GM23338 (cell line): ENCODE results near the gene NEUROG3. TPM values are rescaled to one million over a fixed set of nuclear protein-coding genes. Genes with fewer than 3 reads are reported as not detected.

ENCODE experiments used
- ATAC-seq: fragments of 200-7000 bp; cut with Tn5 transposase; 3 replicates; pipeline ENCODE4 v1.9.1; 2020
- DNase-seq: peaks from one replicate; pipeline ENCODE4 v3.0.0-alpha.2; 2015; ENCODE audit warnings: low spot score
- H2AFZ ChIP-seq: fragments of 200-600 bp; sonication (generic); 2 replicates; pipeline ENCODE4 v1.8.0; 2016; ENCODE audit warnings: antibody characterized with exemption, mild to moderate bottlenecking, moderate library complexity
- H3F3A ChIP-seq: fragments of 200-600 bp; sonication (generic); replicated peaks from 2 replicates; pipeline ENCODE4 v1.8.0; 2017; ENCODE audit warnings: antibody characterized with exemption, mixed run types, low read depth
- H3K27ac ChIP-seq: fragments of 200-600 bp; sonication (generic); 2 replicates; pipeline ENCODE4 v1.6.1; 2016; ENCODE audit warnings: low read depth
- H3K27me3 ChIP-seq: fragments of 200-600 bp; sonication (generic); 2 replicates; pipeline ENCODE4 v1.8.0; 2016; ENCODE audit warnings: mild to moderate bottlenecking, mixed run types, moderate library complexity; ENCODE audit not compliant: insufficient read depth
- H3K36me3 ChIP-seq: fragments of 200-600 bp; sonication (generic); 2 replicates; pipeline ENCODE4 v1.8.0; 2016; ENCODE audit warnings: mild to moderate bottlenecking; ENCODE audit not compliant: insufficient read depth
- H3K4me1 ChIP-seq: fragments of 200-600 bp; sonication (generic); 2 replicates; pipeline ENCODE4 v1.8.0; 2016; ENCODE audit warnings: mild to moderate bottlenecking, moderate library complexity; ENCODE audit not compliant: insufficient read depth
- H3K4me2 ChIP-seq: fragments of 200-600 bp; sonication (generic); 2 replicates; pipeline ENCODE4 v1.7.1; 2017; ENCODE audit warnings: mixed run types
- H3K4me3 ChIP-seq: fragments of 200-600 bp; sonication (generic); 2 replicates; pipeline ENCODE4 v1.6.1; 2016; ENCODE audit warnings: mixed run types
- H3K79me2 ChIP-seq: fragments of 200-600 bp; sonication (generic); replicated peaks from 2 replicates; pipeline ENCODE4 v1.8.0; 2017; ENCODE audit warnings: mild to moderate bottlenecking; ENCODE audit not compliant: insufficient read depth
- H3K9me2 ChIP-seq: fragments of 200-600 bp; sonication (generic); 2 replicates; pipeline ENCODE4 v1.8.0; 2017; ENCODE audit not compliant: insufficient read depth
- H4K20me1 ChIP-seq: fragments of 200-600 bp; sonication (generic); replicated peaks from 2 replicates; pipeline ENCODE4 v1.8.0; 2017; ENCODE audit warnings: mild to moderate bottlenecking; ENCODE audit not compliant: insufficient read depth
- H3K27ac Mint-ChIP-seq: 2 replicates; pipeline ENCODE4 v1.8.0; 2020; ENCODE audit warnings: inconsistent platforms, mild to moderate bottlenecking, moderate library complexity, mixed read lengths
- H3K27me3 Mint-ChIP-seq: 3 replicates; pipeline ENCODE4 v1.8.0; 2022; ENCODE audit warnings: low read depth, mild to moderate bottlenecking, moderate library complexity, mixed read lengths, inconsistent platforms; ENCODE audit not compliant: insufficient read depth, poor library complexity
- H3K36me3 Mint-ChIP-seq: 3 replicates; pipeline ENCODE4 v1.8.0; 2021; ENCODE audit warnings: low read depth, mild to moderate bottlenecking, inconsistent platforms, moderate library complexity, mixed read lengths
- H3K4me1 Mint-ChIP-seq: 3 replicates; pipeline ENCODE4 v1.8.0; 2020; ENCODE audit warnings: mild to moderate bottlenecking, inconsistent platforms, mixed read lengths
- H3K4me3 Mint-ChIP-seq: 3 replicates; pipeline ENCODE4 v1.8.0; 2021; ENCODE audit warnings: moderate library complexity, mild to moderate bottlenecking, inconsistent platforms, mixed read lengths
- H3K9me3 Mint-ChIP-seq: 3 replicates; pipeline ENCODE4 v1.8.0; 2020; ENCODE audit warnings: moderate library complexity, mild to moderate bottlenecking, inconsistent platforms, mixed read lengths
- CREB1 ChIP-seq: fragments of 250-450 bp; sonication (Bioruptor Pico); IDR thresholded peaks from 2 replicates; pipeline ENCODE4 v1.5.0; 2020; ENCODE audit warnings: low read depth, mild to moderate bottlenecking, moderate library complexity
- ETS1 ChIP-seq: IDR thresholded peaks from 2 replicates; pipeline ENCODE4 v1.6.1; 2016; ENCODE audit warnings: antibody characterized with exemption
- EZH2 ChIP-seq: fragments of 200-600 bp; sonication (generic); IDR thresholded peaks from one replicate; pipeline ENCODE4 v1.8.0; 2017; ENCODE audit warnings: antibody characterized with exemption, mild to moderate bottlenecking, low read depth; ENCODE audit not compliant: unreplicated experiment
- JUNB ChIP-seq: IDR thresholded peaks from one replicate; pipeline ENCODE4 v1.6.1; 2016; ENCODE audit warnings: antibody characterized with exemption; ENCODE audit not compliant: unreplicated experiment
- NANOG ChIP-seq: IDR thresholded peaks from 2 replicates; pipeline ENCODE4 v1.6.1; 2016; ENCODE audit warnings: antibody characterized with exemption, borderline replicate concordance
- POLR2AphosphoS5 ChIP-seq: IDR thresholded peaks from 2 replicates; pipeline ENCODE4 v1.6.1; 2016; ENCODE audit warnings: antibody characterized with exemption, low read depth
- REST ChIP-seq: IDR thresholded peaks from one replicate; pipeline ENCODE4 v1.6.1; 2018; ENCODE audit warnings: antibody characterized with exemption; ENCODE audit not compliant: unreplicated experiment
- STAT1 ChIP-seq: IDR thresholded peaks from one replicate; pipeline ENCODE4 v1.6.1; 2016; ENCODE audit warnings: antibody characterized with exemption; ENCODE audit not compliant: unreplicated experiment
- ZNF114 ChIP-seq: fragments of 250-450 bp; sonication (Bioruptor Pico); IDR thresholded peaks from 2 replicates; pipeline ENCODE4 v1.5.0; 2020; ENCODE audit warnings: mild to moderate bottlenecking, moderate library complexity
- ZNF331 ChIP-seq: fragments of 250-450 bp; sonication (Bioruptor Pico); IDR thresholded peaks from 2 replicates; pipeline ENCODE4 v1.5.0; 2020; ENCODE audit warnings: low read depth, mild to moderate bottlenecking, moderate library complexity
- ZNF462 ChIP-seq: fragments of 250-450 bp; sonication (Bioruptor Pico); IDR thresholded peaks from 2 replicates; pipeline ENCODE4 v1.5.0; 2020; ENCODE audit warnings: mild to moderate bottlenecking, moderate library complexity
- polyA plus RNA-seq: library from polyadenylated mRNA; unstranded; fragments of >200 nt; fragmentation: Nextera tagmentation; extraction: Ambion mirVana; gene quantifications from 2 replicates; pipeline ENCODE4 v1.2.1, GENCODE V29; 2016
- total RNA-seq: library from RNA; depleted of rRNA; stranded (reverse); fragments of >200 nt; shearing (Covaris generic); gene quantifications from 2 replicates; pipeline ENCODE4 v1.2.3, GENCODE V29; 2014

NEUROG3 gene
- total and polyA plus RNA-seq, 2 experiments from 2014 or later, result not detected

- H3K79me2 ChIP-seq, result no peaks in the 10 kb centered on the region
- ATAC-seq (no peak), DNase-seq (no peak)
- no peak overlapping the region for H3K4me3 ChIP-seq
- no peaks in the 10 kb centered on the region for H3F3A ChIP-seq
- no peak overlapping the region for H3K27ac ChIP-seq
- H3K9me2 ChIP-seq, result 0 out of 2 replicates have a peak, but pooled peaks cover 3% of the 10 kb centered on the region
- H3K27me3 ChIP-seq, result no peaks in the 10 kb centered on the region
- H3K4me2 ChIP-seq, result no peak overlapping the region
- peaks cover 13% of the 10 kb centered on the region for H3K9me3 Mint-ChIP-seq
- TF ChIP-seq ZNF331 (CRISPR knock-in tag) (no peak), POLR2AphosphoS5 (no peak)
- peaks cover 10% of the 10 kb centered on the region for H3K36me3 Mint-ChIP-seq
- H3K36me3 ChIP-seq, result no peaks in the 10 kb centered on the region
- H3K27ac Mint-ChIP-seq, result no peak overlapping the region
- peaks cover 6% of the 10 kb centered on the region; the same call in 1 of the 3 replicates for H3K4me1 Mint-ChIP-seq
- H3K4me3 Mint-ChIP-seq, result no peak overlapping the region
- H3K4me1 ChIP-seq, result no peaks in the 10 kb centered on the region
- H4K20me1 ChIP-seq, result no peaks in the 10 kb centered on the region
- H2AFZ ChIP-seq, result no peak overlapping the region
- H3K27me3 Mint-ChIP-seq, result peaks cover 4% of the 10 kb centered on the region
Observed at GRCh38 chr10:69618746-69619145, 45.5 kb upstream of the NEUROG3 start.

GRCh38 chr10:69616358-69616757 lies 43.1 kb upstream of the NEUROG3 start:
- Mint-ChIP-seq H3K9me3 (peaks cover 16% of the 10 kb centered on the region), H3K27me3 (peaks cover 7% of the 10 kb centered on the region), H3K4me3 (no peak overlapping the region), H3K36me3 (peaks cover 12% of the 10 kb centered on the region), H3K4me1 (peaks cover 6% of the 10 kb centered on the region; the same call in 1 of the 3 replicates), H3K27ac (no peak overlapping the region)
- H3K4me1 ChIP-seq, result no peaks in the 10 kb centered on the region
- no peaks in the 10 kb centered on the region for H3K36me3 ChIP-seq
- DNase-seq (no peak), ATAC-seq (no peak)
- H3K27ac ChIP-seq, result no peak overlapping the region
- H3F3A ChIP-seq, result no peaks in the 10 kb centered on the region
- H3K79me2 ChIP-seq, result no peaks in the 10 kb centered on the region
- TF ChIP-seq ZNF462 (no peak), ETS1 (no peak), JUNB (no peak), ZNF114 (CRISPR knock-in tag) (no peak), EZH2 (no peak), CREB1 (CRISPR knock-in tag) (no peak), REST (no peak), NANOG (no peak), POLR2AphosphoS5 (no peak), STAT1 (no peak), ZNF331 (CRISPR knock-in tag) (no peak)
- H2AFZ ChIP-seq, result no peak overlapping the region
- H4K20me1 ChIP-seq, result no peaks in the 10 kb centered on the region
- no peaks in the 10 kb centered on the region for H3K27me3 ChIP-seq
- H3K9me2 ChIP-seq, result 0 out of 2 replicates have a peak, but pooled peaks cover 3% of the 10 kb centered on the region
- H3K4me2 ChIP-seq, result no peak overlapping the region
- no peak overlapping the region for H3K4me3 ChIP-seq
